ENCODE results near the gene LRRC71.

DNA sequence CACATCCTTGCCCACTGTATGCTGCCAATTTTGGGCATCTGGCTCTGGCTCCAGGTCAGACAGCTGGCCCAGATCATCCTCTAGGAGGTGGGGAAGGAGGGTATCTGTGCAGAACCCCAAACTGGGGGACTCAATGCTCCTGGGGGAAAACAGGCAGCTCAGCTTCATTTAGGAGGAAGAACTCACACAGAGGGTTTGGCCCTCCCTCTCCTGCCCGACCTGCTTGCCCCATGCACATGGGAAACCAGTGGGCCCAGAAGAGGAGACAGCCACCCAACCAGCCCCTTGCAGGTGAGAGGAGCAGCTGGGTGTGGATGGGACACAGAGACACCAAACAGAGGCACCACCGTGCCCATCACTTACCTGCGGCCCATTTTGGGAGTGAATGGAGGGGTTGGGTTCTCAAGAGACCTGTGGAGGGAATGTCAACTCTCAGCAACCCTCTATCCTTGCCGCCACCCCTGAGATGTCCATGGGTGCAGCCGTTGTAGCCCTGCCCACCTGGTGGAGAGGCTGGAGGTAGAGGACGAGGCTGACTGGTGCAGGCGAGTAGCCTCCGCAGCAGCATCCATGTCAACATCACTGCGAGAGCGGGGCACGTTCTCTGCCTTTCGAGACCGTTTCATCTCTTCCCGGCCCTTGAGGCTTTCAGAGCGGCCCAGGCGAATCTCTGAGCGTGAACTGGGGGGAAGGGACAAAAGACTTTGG lies 27.5 kb downstream of the LRRC71 start:
- TF ChIP-seq GATA3 (IDR thresholded peaks at IDR 0.05; ENCODE audit: low read depth, low read length) = no peak
- TF ChIP-seq GATA2 (IDR thresholded peaks at IDR 0.05; ENCODE audit: low read depth, low read length) = no peak

Measured in SH-SY5Y (cell line).